Measurements from ENCODE around the gene MGLL. TPM values are rescaled to one million over a fixed set of nuclear protein-coding genes. Genes with fewer than 3 reads are reported as not detected.

The MGLL gene
- total and polyA plus RNA-seq, 2 donors (not counting 1 experiment from before 2014, with no cell fraction given), result 1.7 to 6.9 TPM

DNA sequence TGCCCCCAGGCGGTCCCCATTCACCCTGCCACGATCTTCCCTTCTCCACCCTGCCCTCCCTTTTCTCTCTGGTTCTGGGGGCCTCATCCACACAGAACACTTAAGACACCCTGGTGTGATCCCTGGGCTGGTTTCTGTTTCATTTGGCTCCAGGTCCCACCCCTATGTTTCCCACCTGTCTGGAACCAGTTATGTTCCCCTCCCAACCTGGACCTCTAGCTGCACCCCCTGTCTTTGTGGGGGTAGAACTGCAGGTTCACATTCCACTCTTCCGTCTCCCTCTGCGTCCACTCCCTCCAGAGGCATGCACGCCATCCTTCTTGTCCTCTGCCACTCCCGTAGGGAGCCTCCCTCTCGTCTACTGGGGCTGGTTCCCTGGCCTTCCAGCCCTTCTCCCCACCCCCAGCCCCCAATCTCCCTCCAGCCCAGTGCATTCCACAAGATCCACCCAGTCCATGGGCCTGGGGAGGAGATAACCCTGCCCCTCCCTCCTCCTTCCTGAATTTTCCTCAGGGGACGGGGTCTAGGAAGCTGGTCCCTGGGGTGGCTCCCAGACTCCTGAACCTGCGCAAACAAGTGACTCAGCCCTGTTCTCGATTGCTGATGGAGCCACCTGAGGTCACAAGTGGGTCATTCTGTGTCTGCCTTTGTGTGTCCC is 75.8 kb downstream of the MGLL start:
- DNase-seq (no peak), ATAC-seq (ENCODE audit: low read depth) (no peak)
- Histone ChIP-seq H3K27ac (ENCODE audit: low read length in 2 of 2) (no peak overlapping the region), H3K9me3 (ENCODE audit: control extremely low read depth in 1 of 3, control insufficient read depth in 2 of 3, insufficient read depth in 1 of 3, low read length in 2 of 3) (no peaks in the 10 kb centered on the region), H3K36me3 (replicated peaks in 1 of 2; ENCODE audit: control extremely low read depth in 1 of 2, control insufficient read depth in 1 of 2, extremely low read depth in 1 of 2, insufficient read depth in 2 of 2, low read length in 1 of 2) (no peaks in the 10 kb centered on the region), H3K4me1 (ENCODE audit: control insufficient read depth in 2 of 2, insufficient read depth in 2 of 2, low read length in 2 of 2) (peaks cover 10 to 15% of the 10 kb centered on the region in 2 donors), H4K20me1 (ENCODE audit: control insufficient read depth, insufficient read depth, low read length, poor library complexity, severe bottlenecking) (no peaks in the 10 kb centered on the region), H2AFZ (ENCODE audit: insufficient read depth, low read depth, low read length, poor library complexity, severe bottlenecking) (no peak overlapping the region), H3K9ac (ENCODE audit: low read length) (no peak overlapping the region), H3K4me3 (ENCODE audit: control extremely low read depth in 1 of 5, extremely low read depth in 1 of 5, insufficient read depth in 1 of 5, low read depth in 2 of 5, low read length in 4 of 5) (no peak overlapping the region), H3K27me3 (replicated peaks in 1 of 4; ENCODE audit: control extremely low read depth in 1 of 4, control insufficient read depth in 3 of 4, insufficient read depth in 4 of 4, low read length in 3 of 4) (no peaks in the 10 kb centered on the region), H3K4me2 (replicated peaks; ENCODE audit: low read depth, low read length, poor library complexity, severe bottlenecking) (no peak overlapping the region), H3K79me2 (ENCODE audit: control insufficient read depth, insufficient read depth, low read length) (no peaks in the 10 kb centered on the region)
- no peak overlapping the region for H3K27ac Mint-ChIP-seq
- peaks cover 21% of the 10 kb centered on the region for H3K4me1 Mint-ChIP-seq
- WGBS (ENCODE audit: insufficient coverage), result 97% methylated on average over 10 of the region's 10 CpGs
- intact Hi-C loops (cut with micrococcal nuclease), result no loop called here
- ChIA-PET POLR2A (no interaction called here), CTCF (no interaction called here)
- H3K9me3 Mint-ChIP-seq (ENCODE audit: insufficient read depth), result no peaks in the 10 kb centered on the region
- no peak for TF ChIP-seq CTCF (IDR thresholded peaks at IDR 0.05)
- no peak overlapping the region for H3K4me3 Mint-ChIP-seq
- no peaks in the 10 kb centered on the region for H3K27me3 Mint-ChIP-seq

DNA sequence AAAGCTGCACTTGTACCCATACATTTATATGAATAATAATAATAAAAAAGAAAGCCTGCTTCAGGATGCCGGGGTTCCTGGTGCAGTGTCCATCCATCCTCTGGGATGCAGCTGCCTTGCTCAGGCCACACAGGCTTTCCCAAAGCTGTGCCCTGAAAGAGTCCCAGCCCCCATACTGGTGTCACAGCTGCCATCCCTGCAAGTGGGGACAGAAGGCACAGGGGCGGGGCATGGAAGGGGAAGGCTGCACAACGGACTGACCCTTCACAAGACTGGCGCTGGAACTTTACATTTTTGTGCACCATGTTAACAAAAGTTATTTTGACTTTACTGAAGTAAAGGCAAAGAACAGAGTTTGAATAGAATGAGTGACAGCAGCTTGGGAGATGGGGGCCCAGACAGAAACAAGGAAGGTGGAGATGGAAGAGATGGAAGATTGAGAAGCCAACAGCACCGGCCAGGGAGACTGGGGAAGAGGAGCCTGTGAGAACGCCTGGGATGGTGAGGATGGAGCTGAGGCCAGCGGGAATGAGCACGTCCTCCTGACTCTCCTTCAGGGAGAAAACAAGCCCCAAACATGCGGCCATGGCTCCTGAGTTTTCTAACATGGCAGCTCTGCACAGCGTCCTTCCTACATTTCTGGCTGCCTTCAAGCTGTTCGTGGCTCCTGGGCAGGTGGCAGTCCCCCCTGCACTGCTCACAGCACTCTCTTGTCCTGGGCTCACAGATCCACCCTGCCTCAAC is 76.5 kb downstream of the MGLL start:
- Histone ChIP-seq H3K9me3 (ENCODE audit: control extremely low read depth in 1 of 3, control insufficient read depth in 2 of 3, insufficient read depth in 1 of 3, low read length in 2 of 3) (no peaks in the 10 kb centered on the region), H3K79me2 (ENCODE audit: control insufficient read depth, insufficient read depth, low read length) (no peaks in the 10 kb centered on the region), H3K4me3 (ENCODE audit: control extremely low read depth in 1 of 5, extremely low read depth in 1 of 5, insufficient read depth in 1 of 5, low read depth in 2 of 5, low read length in 4 of 5) (no peak overlapping the region), H3K9ac (ENCODE audit: low read length) (no peak overlapping the region), H4K20me1 (ENCODE audit: control insufficient read depth, insufficient read depth, low read length, poor library complexity, severe bottlenecking) (no peaks in the 10 kb centered on the region), H2AFZ (ENCODE audit: insufficient read depth, low read depth, low read length, poor library complexity, severe bottlenecking) (no peak overlapping the region), H3K4me1 (ENCODE audit: control insufficient read depth in 2 of 2, insufficient read depth in 2 of 2, low read length in 2 of 2) (peaks cover 9 to 12% of the 10 kb centered on the region in 2 donors), H3K36me3 (replicated peaks in 1 of 2; ENCODE audit: control extremely low read depth in 1 of 2, control insufficient read depth in 1 of 2, extremely low read depth in 1 of 2, insufficient read depth in 2 of 2, low read length in 1 of 2) (no peaks in the 10 kb centered on the region), H3K4me2 (replicated peaks; ENCODE audit: low read depth, low read length, poor library complexity, severe bottlenecking) (no peak overlapping the region), H3K27me3 (replicated peaks in 1 of 4; ENCODE audit: control extremely low read depth in 1 of 4, control insufficient read depth in 3 of 4, insufficient read depth in 4 of 4, low read length in 3 of 4) (no peaks in the 10 kb centered on the region), H3K27ac (ENCODE audit: low read length in 2 of 2) (no peak overlapping the region)
- no peak for TF ChIP-seq EZH2 (IDR thresholded peaks at IDR 0.05; ENCODE audit: borderline replicate concordance, insufficient read depth, low read depth, low read length, poor library complexity, severe bottlenecking)
- no peak for TF ChIP-seq CTCF (IDR thresholded peaks at IDR 0.05)
- Mint-ChIP-seq H3K4me3 (no peak overlapping the region), H3K27ac (no peak overlapping the region), H3K27me3 (no peaks in the 10 kb centered on the region), H3K4me1 (peaks cover 15% of the 10 kb centered on the region), H3K9me3 (ENCODE audit: insufficient read depth) (no peaks in the 10 kb centered on the region)
- ATAC-seq (ENCODE audit: low read depth) (no peak), DNase-seq (no peak)
- POLR2A ChIA-PET, result no interaction called here
- CTCF ChIA-PET, result no interaction called here
- intact Hi-C loops (cut with micrococcal nuclease), result no loop called here
- WGBS (ENCODE audit: insufficient coverage), result 94% methylated on average over 10 of the region's 11 CpGs
